ENCODE results near the gene RAPH1.

- TF ChIP-seq CTCF (IDR thresholded peaks at IDR 0.05): no peak
- TF ChIP-seq POLR2A (IDR thresholded peaks at IDR 0.05): no peak
Measured at GRCh38 chr2:203501873-203502272, 33.2 kb downstream of the RAPH1 start.
